HUES48 (cell line): ENCODE measurements around the gene MAJIN.

Experiments
- H3K27ac ChIP-seq: one replicate; pipeline ENCODE4 v1.7.0; 2013; ENCODE audit warnings: low read depth, low read length, inconsistent platforms
- H3K27me3 ChIP-seq: 2 replicates; pipeline ENCODE4 v1.6.1; 2013; ENCODE audit warnings: mild to moderate bottlenecking, low read length; ENCODE audit not compliant: control insufficient read depth, insufficient read depth
- H3K36me3 ChIP-seq: 2 replicates; pipeline ENCODE4 v1.6.1; 2013; ENCODE audit warnings: low read length; ENCODE audit not compliant: control insufficient read depth, insufficient read depth
- H3K4me1 ChIP-seq: 2 replicates; pipeline ENCODE4 v1.6.1; 2013; ENCODE audit warnings: mild to moderate bottlenecking, low read length; ENCODE audit not compliant: control insufficient read depth, insufficient read depth
- H3K4me3 ChIP-seq: 2 replicates; pipeline ENCODE4 v1.5.1; 2013; ENCODE audit warnings: mild to moderate bottlenecking, low read depth, low read length
- H3K9ac ChIP-seq: 2 replicates; pipeline ENCODE4 v1.6.1; 2013; ENCODE audit warnings: mild to moderate bottlenecking, low read depth, low read length, moderate library complexity
- H3K9me3 ChIP-seq: 2 replicates; pipeline ENCODE4 v1.6.1; 2013; ENCODE audit warnings: low read length; ENCODE audit not compliant: control insufficient read depth, insufficient read depth

Gene MAJIN

DNA sequence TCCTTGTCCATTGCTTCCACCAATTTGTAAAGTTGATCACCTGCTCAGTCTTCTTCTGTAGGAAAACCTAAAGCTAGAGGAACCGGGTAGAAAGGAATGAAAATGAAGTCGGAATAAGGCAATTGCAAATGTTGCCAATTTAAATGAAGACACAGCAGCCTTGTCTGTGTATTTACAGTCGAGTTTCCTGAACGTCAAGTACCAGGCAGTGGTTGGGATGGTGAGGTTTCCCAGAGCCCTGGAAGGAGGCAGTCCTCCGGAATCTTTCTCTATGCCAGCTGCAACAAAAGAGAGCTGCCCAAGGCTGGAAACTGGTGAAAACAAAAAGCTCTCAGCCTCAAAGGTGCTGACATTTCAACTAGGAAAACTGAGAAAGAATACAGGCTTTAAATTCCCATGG is 17.7 kb downstream of the MAJIN start:
- H3K4me1 ChIP-seq = no peaks in the 10 kb centered on the region
- H3K9me3 ChIP-seq = no peaks in the 10 kb centered on the region
- H3K27ac ChIP-seq = no peak overlapping the region
- H3K9ac ChIP-seq = no peak overlapping the region
- H3K36me3 ChIP-seq = no peaks in the 10 kb centered on the region
- H3K27me3 ChIP-seq = no peaks in the 10 kb centered on the region
- H3K4me3 ChIP-seq = no peak overlapping the region

GRCh38 chr11:64951529-64951928 is 20.4 kb downstream of the MAJIN start:
- Histone ChIP-seq H3K36me3 (no peaks in the 10 kb centered on the region), H3K4me3 (no peak overlapping the region), H3K4me1 (no peaks in the 10 kb centered on the region), H3K27ac (no peak overlapping the region), H3K9me3 (no peaks in the 10 kb centered on the region), H3K9ac (no peak overlapping the region), H3K27me3 (no peaks in the 10 kb centered on the region)

DNA sequence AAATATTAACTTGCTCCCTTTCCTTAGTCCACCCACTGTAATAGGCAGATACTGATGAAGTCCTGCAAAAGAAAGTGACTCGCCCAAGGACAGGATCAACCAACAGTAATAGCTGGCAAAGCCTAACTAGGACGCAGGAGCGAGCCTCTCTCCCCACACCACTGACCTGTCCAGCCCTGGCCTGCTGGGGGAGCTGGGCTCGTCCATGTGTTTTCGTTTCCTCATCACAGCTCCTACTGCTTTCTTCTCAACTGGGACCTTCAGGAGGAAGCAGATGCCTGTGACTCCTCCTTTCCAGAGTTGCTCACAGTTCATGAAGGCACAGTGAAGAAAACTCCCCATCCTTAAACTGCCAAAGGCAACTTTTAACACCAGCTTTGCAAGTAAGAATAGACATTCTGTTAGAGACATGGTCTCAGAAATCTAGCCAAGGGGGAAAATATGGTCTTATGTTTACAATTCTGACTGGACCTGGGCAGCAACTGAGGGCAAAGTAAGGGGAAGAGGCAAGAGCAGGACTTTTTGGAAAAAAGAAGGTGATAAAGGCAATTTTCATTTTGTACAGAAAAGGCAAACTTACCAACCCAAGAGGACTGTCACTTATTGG is 24.6 kb downstream of the MAJIN start:
- H3K27me3 ChIP-seq = no peaks in the 10 kb centered on the region
- H3K4me3 ChIP-seq = no peak overlapping the region
- no peak overlapping the region for H3K9ac ChIP-seq

GRCh38 chr11:64936539-64936938 is 35.4 kb downstream of the MAJIN start:
- Histone ChIP-seq H3K27me3 (no peaks in the 10 kb centered on the region), H3K4me1 (peaks cover 15% of the 10 kb centered on the region), H3K9me3 (no peaks in the 10 kb centered on the region), H3K9ac (no peak overlapping the region), H3K4me3 (no peak overlapping the region), H3K27ac (no peak overlapping the region), H3K36me3 (no peaks in the 10 kb centered on the region)

More for the DNA sequence above, 24.6 kb downstream of the MAJIN start:
- Histone ChIP-seq H3K9me3 (no peaks in the 10 kb centered on the region), H3K4me1 (no peaks in the 10 kb centered on the region), H3K36me3 (no peaks in the 10 kb centered on the region), H3K27ac (no peak overlapping the region)

DNA sequence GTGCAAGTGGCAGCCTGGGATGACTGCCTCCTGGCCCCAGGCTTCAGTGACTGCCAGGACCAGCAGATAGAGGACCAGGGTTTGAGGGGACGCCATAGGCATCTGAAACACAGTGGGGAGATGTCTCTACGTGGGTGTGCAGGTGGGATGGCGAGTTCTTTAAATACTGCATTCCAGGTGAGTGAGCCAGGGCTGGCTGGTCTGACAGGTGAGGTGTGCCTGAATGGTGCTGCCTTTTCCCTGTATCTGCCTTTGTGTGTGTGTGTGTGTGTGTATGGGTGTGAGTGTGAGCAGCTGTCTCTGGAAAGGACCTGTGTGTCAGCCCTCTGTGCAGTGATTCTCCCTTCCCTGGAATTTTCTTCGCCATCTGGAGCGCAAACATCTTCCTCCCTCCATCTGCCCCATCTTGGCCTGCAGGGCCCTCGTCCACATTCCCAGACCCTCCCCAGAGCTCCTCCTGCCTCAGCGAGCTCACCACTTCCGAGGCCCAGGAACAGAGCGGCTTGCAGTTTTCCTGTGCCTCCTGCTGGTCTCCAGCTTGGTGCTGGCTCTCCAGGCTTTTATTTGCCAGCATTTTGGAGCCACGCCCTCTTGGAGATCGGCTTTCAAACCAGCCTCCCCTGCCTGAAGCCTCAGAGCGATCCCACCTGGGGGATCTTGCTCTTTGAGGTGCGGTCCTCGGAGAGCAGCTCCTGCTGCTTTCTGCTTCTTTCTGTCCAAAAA is 36.4 kb downstream of the MAJIN start, which contains the start of gene GPHA2:
Gene GPHA2 (minus strand): TSS at position 535 of the 723 bp plus-strand sequence. CDS start 433 bp downstream, at position 102.
- peak within 1 kb of the TSS; percentile 17; the same call in 1 of the 2 replicates for H3K4me3 ChIP-seq

DNA sequence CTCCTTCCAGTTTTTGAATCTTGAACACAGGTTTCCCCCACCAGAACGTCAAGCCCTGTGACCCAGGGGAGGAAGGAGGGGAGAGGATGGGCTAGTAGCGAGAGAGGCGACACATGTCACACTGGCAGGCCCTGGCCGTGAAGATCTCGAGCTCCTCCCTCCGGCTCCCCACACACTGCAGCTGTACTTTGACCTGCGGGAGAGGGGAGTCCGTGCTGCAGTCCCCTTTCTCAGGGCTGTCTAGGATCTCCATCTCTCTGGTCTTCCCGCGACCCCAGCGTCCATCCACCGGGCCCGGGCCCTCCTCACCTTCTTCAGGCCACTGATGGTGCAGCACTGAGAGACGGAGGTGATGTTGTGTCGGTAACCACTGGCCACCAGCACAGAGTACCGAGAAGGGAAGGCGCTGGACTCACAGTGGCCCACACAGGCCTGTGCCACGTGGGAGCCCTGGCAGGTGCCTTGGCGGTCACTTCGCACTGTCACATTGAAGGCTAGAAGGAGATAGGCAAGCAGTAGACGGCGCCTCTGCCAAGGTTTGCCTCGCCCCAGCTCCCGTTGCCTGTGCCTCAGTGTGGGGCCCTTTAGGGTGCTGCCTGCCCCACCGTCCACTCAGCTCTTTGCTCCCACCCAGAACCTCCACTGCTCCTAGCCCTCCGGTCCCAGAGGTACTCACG is 37.1 kb downstream of the MAJIN start:
- no peaks in the 10 kb centered on the region for H3K27me3 ChIP-seq
- H3K4me3 ChIP-seq = no peak overlapping the region
- H3K27ac ChIP-seq = no peak overlapping the region
- no peaks in the 10 kb centered on the region for H3K9me3 ChIP-seq
- no peaks in the 10 kb centered on the region for H3K36me3 ChIP-seq
- H3K4me1 ChIP-seq = peaks cover 15% of the 10 kb centered on the region
- H3K9ac ChIP-seq = no peak overlapping the region

More for the DNA sequence above, 36.4 kb downstream of the MAJIN start, which contains the start of gene GPHA2:
- H3K4me1 ChIP-seq = peaks cover 15% of the 10 kb centered on the region
- H3K36me3 ChIP-seq = no peaks in the 10 kb centered on the region
- no peaks in the 10 kb centered on the region for H3K27me3 ChIP-seq
- H3K9ac ChIP-seq = no peak within 1 kb of the TSS
- H3K27ac ChIP-seq = no peak within 1 kb of the TSS
- H3K9me3 ChIP-seq = no peaks in the 10 kb centered on the region

DNA sequence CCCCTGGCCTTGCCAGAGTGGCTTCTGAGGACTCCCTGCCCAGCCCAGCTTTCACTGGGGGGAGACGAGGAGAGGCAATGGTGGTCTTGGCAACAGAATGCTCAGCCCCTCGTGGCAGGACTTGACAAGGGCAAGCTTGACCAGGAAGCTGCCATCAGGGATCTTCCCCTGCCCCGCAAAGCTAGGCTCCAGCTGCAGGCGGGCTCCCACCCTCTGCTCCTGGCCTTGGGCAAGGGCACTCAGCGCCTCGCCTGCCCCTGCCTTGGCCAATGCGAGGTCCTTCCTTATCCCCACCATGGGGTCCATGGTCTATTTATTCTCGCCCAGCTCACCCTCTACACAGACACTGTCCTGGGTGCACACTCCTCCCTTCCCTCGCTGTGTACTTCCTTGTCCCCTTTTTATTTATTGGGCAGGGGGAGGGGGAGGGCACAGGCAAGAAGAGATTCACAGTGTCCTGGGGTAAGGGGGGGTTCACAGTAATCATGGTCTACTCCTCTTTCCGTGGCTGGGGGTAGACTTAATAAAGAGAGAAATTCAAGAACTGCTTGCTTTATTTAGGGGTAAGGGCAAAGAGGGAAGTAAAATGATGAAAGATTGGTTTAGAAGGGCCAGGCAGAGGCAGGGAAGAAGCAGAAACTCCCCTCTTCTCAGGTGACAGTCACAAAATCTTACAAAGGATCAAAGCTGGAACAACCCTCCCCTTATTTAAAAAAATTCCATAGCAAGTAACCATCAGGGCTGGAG is 37.8 kb downstream of the MAJIN start:
- no peak overlapping the region for H3K9ac ChIP-seq
- H3K4me3 ChIP-seq = no peak overlapping the region

GRCh38 chr11:64933213-64933934 is 38.5 kb downstream of the MAJIN start:
- no peak overlapping the region for H3K9ac ChIP-seq
- no peaks in the 10 kb centered on the region for H3K36me3 ChIP-seq
- no peak overlapping the region for H3K4me3 ChIP-seq
- H3K9me3 ChIP-seq = no peaks in the 10 kb centered on the region
- H3K27ac ChIP-seq = no peak overlapping the region
- H3K4me1 ChIP-seq = peaks cover 15% of the 10 kb centered on the region
- no peaks in the 10 kb centered on the region for H3K27me3 ChIP-seq

More for the DNA sequence above, 37.8 kb downstream of the MAJIN start:
- H3K27ac ChIP-seq = no peak overlapping the region
- H3K36me3 ChIP-seq = no peaks in the 10 kb centered on the region
- H3K9me3 ChIP-seq = no peaks in the 10 kb centered on the region
- peaks cover 15% of the 10 kb centered on the region for H3K4me1 ChIP-seq
- H3K27me3 ChIP-seq = no peaks in the 10 kb centered on the region

DNA sequence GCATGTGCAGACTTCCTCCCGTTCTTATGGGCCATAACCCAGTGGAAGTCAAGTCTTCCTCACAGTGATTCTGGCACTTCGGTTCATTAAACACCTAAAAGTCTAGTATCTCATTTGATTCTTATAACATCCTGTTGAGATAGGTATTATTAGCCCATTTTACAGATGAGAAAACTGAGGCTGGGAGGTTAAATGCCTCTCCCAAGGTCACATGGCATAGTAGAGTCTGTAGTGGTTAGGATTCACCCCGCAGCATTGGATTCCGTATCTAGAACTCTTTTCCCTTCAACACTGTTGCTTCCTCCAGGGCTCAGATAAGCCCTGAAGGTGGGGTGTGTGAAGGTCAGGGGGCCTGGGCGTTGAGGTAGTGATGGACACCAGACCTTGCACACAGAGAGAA is 39.6 kb downstream of the MAJIN start:
- Histone ChIP-seq H3K9me3 (no peaks in the 10 kb centered on the region), H3K27ac (no peak overlapping the region), H3K27me3 (no peaks in the 10 kb centered on the region), H3K4me3 (no peak overlapping the region), H3K36me3 (no peaks in the 10 kb centered on the region), H3K9ac (no peak overlapping the region), H3K4me1 (peaks cover 15% of the 10 kb centered on the region)

- no peaks in the 10 kb centered on the region for H3K9me3 ChIP-seq
- H3K9ac ChIP-seq = no peak overlapping the region
- no peak overlapping the region for H3K4me3 ChIP-seq
- H3K27ac ChIP-seq = no peak overlapping the region
- peaks cover 15% of the 10 kb centered on the region for H3K4me1 ChIP-seq
- H3K27me3 ChIP-seq = no peaks in the 10 kb centered on the region
- H3K36me3 ChIP-seq = no peaks in the 10 kb centered on the region
Observed at GRCh38 chr11:64931290-64931689, 40.6 kb downstream of the MAJIN start.
